Myocyte (in vitro differentiated cells): ENCODE data around the gene NBPF4. TPM values are rescaled to one million over a fixed set of nuclear protein-coding genes. Genes with fewer than 3 reads are reported as not detected.

ENCODE experiments used
- total RNA-seq: library from RNA; depleted of rRNA; stranded (reverse); fragments of >200 nt; gene quantifications from 2 replicates; pipeline ENCODE4 v1.2.3, GENCODE V29; 2014

The NBPF4 gene
- total RNA-seq, 1 donor from 2014 or later: not detected

Other genes with a start within 250 kb of the NBPF4 start
- gene SLC25A24, start 43.7 kb downstream of the NBPF4 start, total RNA-seq: 58.4 and 58.9 TPM in 2 replicates
- gene NBPF6, start 206.3 kb upstream of the NBPF4 start, total RNA-seq: not detected in 2 replicates